Measurements from ENCODE around the gene PRR22.

GRCh38 chr19:5800361-5801270 lies 16.1 kb upstream of the PRR22 start:
- TF ChIP-seq CTCF (IDR thresholded peaks at IDR 0.05; ENCODE audit: poor library complexity) (no peak), EZH2 (IDR thresholded peaks at IDR 0.05; ENCODE audit: borderline replicate concordance) (no peak)

All from hepatocyte (in vitro differentiated cells).